Endothelial cell of umbilical vein (primary cell): ENCODE measurements around the gene UTF1. TPM values are rescaled to one million over a fixed set of nuclear protein-coding genes. Genes with fewer than 3 reads are reported as not detected.

Experiments used
- BruUV-seq: library from RNA; stranded (reverse); fragments of 400-500 nt; replicated peaks from 2 replicates; lab custom pipeline; 2021; lab: Mats Ljungman, UMichigan
- CTCF ChIA-PET: fragments of 300-600, 350-600 bp; sonication (Branson Sonifier 250); formaldehyde crosslinking; loops from one replicate; lab custom pipeline; 2021; ENCODE audit warnings: antibody characterized with exemption, inconsistent platforms; lab: Charles Lee
- POLR2A ChIA-PET: fragments of 300-600, 350-600 bp; sonication (Branson Sonifier 250); formaldehyde crosslinking; loops from one replicate; lab custom pipeline; 2021; ENCODE audit warnings: antibody characterized with exemption, inconsistent platforms; lab: Charles Lee
- DNase-seq: peaks from one replicate; pipeline ENCODE4 v3.0.0-alpha.2; 2011; ENCODE audit warnings: low read depth, low spot score
- FAIRE-seq: peaks from 2 replicates; lab custom pipeline; 2011; peaks lifted over from hg19 to GRCh38; lab: Jason Lieb, UNC
- H2AFZ ChIP-seq: 2 replicates; pipeline ENCODE4 v1.6.0; 2012; ENCODE audit warnings: low read depth, low read length, control low read depth, inconsistent platforms
- H3K27ac ChIP-seq: 2 replicates; pipeline ENCODE4 v1.5.1; 2011; ENCODE audit warnings: low read depth, mild to moderate bottlenecking, control low read depth, low read length, moderate library complexity; ENCODE audit not compliant: insufficient read depth
- H3K27me3 ChIP-seq, 2 experiments: 2 replicates each; pipeline versions ENCODE4 v1.6.0 to v1.6.1; 2011; ENCODE audit warnings: low read length in 2 of 2, mixed read lengths in 1 of 2; ENCODE audit not compliant: control insufficient read depth in 2 of 2, insufficient read depth in 2 of 2
- H3K36me3 ChIP-seq, 2 experiments: 2 replicates in 1 of 2; 3 replicates in 1 of 2; pipeline ENCODE4 v1.5.1; 2011; ENCODE audit warnings: low read length in 2 of 2, mild to moderate bottlenecking in 1 of 2, moderate library complexity in 1 of 2; ENCODE audit not compliant: control insufficient read depth in 2 of 2, insufficient read depth in 2 of 2; ENCODE audit errors: extremely low read depth in 1 of 2
- H3K4me1 ChIP-seq: 3 replicates; pipeline ENCODE4 v1.5.1; 2011; ENCODE audit warnings: mild to moderate bottlenecking, low read length; ENCODE audit not compliant: control insufficient read depth, insufficient read depth; ENCODE audit errors: extremely low read depth
- H3K4me2 ChIP-seq: 2 replicates; pipeline ENCODE4 v1.6.1; 2011; ENCODE audit warnings: low read length, control low read depth, mixed read lengths; ENCODE audit not compliant: insufficient read depth
- H3K4me3 ChIP-seq, 3 experiments: fragments of 200-600 bp in 1 of 3; sonication (generic), shearing (Covaris generic) in 1 of 3; replicated peaks in 1 of 3; 2 replicates each; pipeline ENCODE4 v1.5.1; 2011 to 2016; ENCODE audit warnings: control low read depth in 3 of 3, low read length in 3 of 3, mild to moderate bottlenecking in 2 of 3, inconsistent platforms in 1 of 3, low read depth in 1 of 3, moderate library complexity in 1 of 3; ENCODE audit not compliant: insufficient read depth in 1 of 3
- H3K79me2 ChIP-seq: 2 replicates; pipeline ENCODE4 v1.6.0; 2012; ENCODE audit warnings: low read length, inconsistent platforms; ENCODE audit not compliant: control insufficient read depth, insufficient read depth
- H3K9ac ChIP-seq: replicated peaks from 2 replicates; pipeline ENCODE3; 2011; ENCODE audit warnings: low read length, control low read depth; ENCODE audit not compliant: insufficient read depth; ENCODE audit errors: extremely low read depth
- H3K9me1 ChIP-seq: replicated peaks from 3 replicates; pipeline ENCODE4 v1.6.0; 2011; ENCODE audit warnings: mild to moderate bottlenecking, low read length; ENCODE audit not compliant: control insufficient read depth, insufficient read depth; ENCODE audit errors: extremely low read depth
- H3K9me3 ChIP-seq: replicated peaks from 2 replicates; pipeline ENCODE4 v1.5.1; 2012; ENCODE audit warnings: low read length, inconsistent platforms; ENCODE audit not compliant: control insufficient read depth, insufficient read depth
- H4K20me1 ChIP-seq: replicated peaks from 2 replicates; pipeline ENCODE3; 2011; ENCODE audit warnings: mild to moderate bottlenecking, low read length; ENCODE audit not compliant: control insufficient read depth, insufficient read depth; ENCODE audit errors: extremely low read depth
- CTCF ChIP-seq, 2 donors: IDR thresholded peaks; 1 replicate in 1 of 2; 2 replicates in 1 of 2; pipeline ENCODE4 v1.5.1; 2011; ENCODE audit warnings: low read length in 2 of 2, mild to moderate bottlenecking in 2 of 2, moderate library complexity in 2 of 2, control low read depth in 1 of 2, inconsistent platforms in 1 of 2, low read depth in 1 of 2; ENCODE audit not compliant: insufficient read depth in 1 of 2; ENCODE audit errors: extremely low read depth in 1 of 2
- EZH2 ChIP-seq: IDR thresholded peaks from 2 replicates; pipeline ENCODE4 v1.6.1; 2012; ENCODE audit warnings: borderline replicate concordance, low read depth, mild to moderate bottlenecking, moderate library complexity, low read length, inconsistent platforms; ENCODE audit not compliant: severe bottlenecking
- FOS ChIP-seq: IDR thresholded peaks from 2 replicates; pipeline ENCODE4 v1.6.1; 2011; ENCODE audit warnings: mild to moderate bottlenecking, low read length, moderate library complexity, borderline replicate concordance; ENCODE audit not compliant: insufficient read depth
- GATA2 ChIP-seq: IDR thresholded peaks from 2 replicates; pipeline ENCODE4 v1.7.0; 2011; ENCODE audit warnings: low read depth, mild to moderate bottlenecking, moderate library complexity, mixed read lengths, low read length; ENCODE audit not compliant: insufficient read length, insufficient read depth
- JUN ChIP-seq: IDR thresholded peaks from 2 replicates; pipeline ENCODE4 v1.6.1; 2011; ENCODE audit warnings: borderline replicate concordance, low read depth; ENCODE audit not compliant: insufficient read length, insufficient read depth
- MYC ChIP-seq: IDR thresholded peaks from one replicate; pipeline ENCODE4 v1.6.1; 2011; ENCODE audit warnings: mild to moderate bottlenecking, low read depth, low read length
- POLR2A ChIP-seq: IDR thresholded peaks from 2 replicates; pipeline ENCODE4 v1.6.1; 2012; ENCODE audit warnings: low read depth, mild to moderate bottlenecking, control low read depth, low read length
- POLR2AphosphoS5 ChIP-seq: IDR thresholded peaks from 2 replicates; pipeline ENCODE4 v1.6.1; 2012; ENCODE audit warnings: low read depth, mild to moderate bottlenecking, control low read depth, low read length, moderate library complexity; ENCODE audit not compliant: insufficient read depth
- dilution Hi-C: fragments of 300-500 bp; cut with MboI; formaldehyde crosslinking; loops from one replicate; pipeline ENCODE4 v1.15.0; 2019; ENCODE audit warnings: low sequenced_read_pairs; ENCODE audit not compliant: extremely low pct_ligation_motif_present
- intact Hi-C: fragments of 100-400 bp; cut with micrococcal nuclease; formaldehyde crosslinking; loops from one replicate; pipeline ENCODE4 v1.10.0; 2022
- polyA plus RNA-seq, 4 experiments: library from polyadenylated mRNA; depleted of rRNA in 3 of 4; stranded (reverse) in 3 of 4; unstranded in 1 of 4; fragments of >200 nt; gene quantifications; 2 replicates each; pipeline versions ENCODE4 v1.2.1 to v1.2.3, GENCODE V29; 2011 to 2012; ENCODE audit warnings: missing spikeins in 1 of 4
- total RNA-seq: library from RNA; stranded (reverse); gene quantifications from 2 replicates; pipeline ENCODE4 v1.2.3, GENCODE V29; 2021
- TF ChIP-seq, protein P1 (sequence below): IDR thresholded peaks from 2 replicates; pipeline ENCODE4 v1.6.1; 2011; ENCODE audit not compliant: insufficient read depth, insufficient read length

Gene UTF1
- total and polyA plus RNA-seq, 2 donors (not counting 3 experiments of a cell fraction or from before 2014, with no cell fraction given) = not detected

GRCh38 chr10:133190225-133190624 is 39.8 kb upstream of the UTF1 start:
- Histone ChIP-seq H3K9ac (no peak overlapping the region), H3K9me3 (no peaks in the 10 kb centered on the region), H3K27me3 (no peaks in the 10 kb centered on the region), H3K27ac (no peak overlapping the region), H2AFZ (no peak overlapping the region), H3K4me1 (no peaks in the 10 kb centered on the region), H3K79me2 (no peaks in the 10 kb centered on the region), H3K9me1 (no peaks in the 10 kb centered on the region), H3K4me2 (no peak overlapping the region), H3K36me3 (no peaks in the 10 kb centered on the region), H4K20me1 (no peaks in the 10 kb centered on the region), H3K4me3 (no peak overlapping the region)
- no peak for TF ChIP-seq EZH2
- no peak for TF ChIP-seq POLR2A
- TF ChIP-seq FOS = no peak
- TF ChIP-seq GATA2 = no peak
- TF ChIP-seq POLR2AphosphoS5 = no peak
- no peak for TF ChIP-seq MYC
- no peak for TF ChIP-seq CTCF (IDR thresholded peaks at IDR 0.05; ENCODE audit: extremely low read depth in 1 of 2, insufficient read depth in 1 of 2, low read depth in 1 of 2, low read length in 2 of 2)
- TF ChIP-seq, protein P1, sequence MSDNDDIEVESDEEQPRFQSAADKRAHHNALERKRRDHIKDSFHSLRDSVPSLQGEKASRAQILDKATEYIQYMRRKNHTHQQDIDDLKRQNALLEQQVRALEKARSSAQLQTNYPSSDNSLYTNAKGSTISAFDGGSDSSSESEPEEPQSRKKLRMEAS = no peak
- TF ChIP-seq JUN = no peak
- ChIA-PET CTCF (no interaction called here), POLR2A (no interaction called here)
- intact Hi-C loops (no loop called here), dilution Hi-C loops (no loop called here)
- no TSS peak for BruUV-seq
- DNase-seq (no peak), FAIRE-seq (no peak)
